ENCODE measurements around the gene BRI3. TPM values are rescaled to one million over a fixed set of nuclear protein-coding genes. Genes with fewer than 3 reads are reported as not detected.

Gene BRI3
- total and polyA plus RNA-seq, 2 of the 8 experiments (the other 6 are each of a cell fraction or from before 2014, with no cell fraction given) = 77.5 to 93.4 TPM

DNA sequence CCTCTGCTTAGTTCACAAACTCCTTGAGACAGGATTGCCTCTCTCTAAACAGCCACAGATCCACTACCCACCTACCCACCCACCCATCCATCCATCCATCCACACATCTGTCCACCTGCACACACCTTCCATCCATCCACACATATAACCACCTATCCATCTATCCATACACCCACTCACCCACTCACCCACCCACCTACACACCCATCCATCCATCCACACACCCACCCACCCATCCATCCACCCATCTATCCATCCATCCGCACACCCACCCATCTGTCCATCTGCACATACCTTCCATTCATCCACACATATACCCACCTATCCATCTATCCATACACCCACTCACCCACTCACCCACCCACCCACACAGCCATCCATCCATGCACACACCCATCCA, 39.1 kb upstream of the BRI3 start (continued):
- TF ChIP-seq, protein P1, sequence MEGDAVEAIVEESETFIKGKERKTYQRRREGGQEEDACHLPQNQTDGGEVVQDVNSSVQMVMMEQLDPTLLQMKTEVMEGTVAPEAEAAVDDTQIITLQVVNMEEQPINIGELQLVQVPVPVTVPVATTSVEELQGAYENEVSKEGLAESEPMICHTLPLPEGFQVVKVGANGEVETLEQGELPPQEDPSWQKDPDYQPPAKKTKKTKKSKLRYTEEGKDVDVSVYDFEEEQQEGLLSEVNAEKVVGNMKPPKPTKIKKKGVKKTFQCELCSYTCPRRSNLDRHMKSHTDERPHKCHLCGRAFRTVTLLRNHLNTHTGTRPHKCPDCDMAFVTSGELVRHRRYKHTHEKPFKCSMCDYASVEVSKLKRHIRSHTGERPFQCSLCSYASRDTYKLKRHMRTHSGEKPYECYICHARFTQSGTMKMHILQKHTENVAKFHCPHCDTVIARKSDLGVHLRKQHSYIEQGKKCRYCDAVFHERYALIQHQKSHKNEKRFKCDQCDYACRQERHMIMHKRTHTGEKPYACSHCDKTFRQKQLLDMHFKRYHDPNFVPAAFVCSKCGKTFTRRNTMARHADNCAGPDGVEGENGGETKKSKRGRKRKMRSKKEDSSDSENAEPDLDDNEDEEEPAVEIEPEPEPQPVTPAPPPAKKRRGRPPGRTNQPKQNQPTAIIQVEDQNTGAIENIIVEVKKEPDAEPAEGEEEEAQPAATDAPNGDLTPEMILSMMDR (IDR thresholded peaks at IDR 0.05; ENCODE audit: control extremely low read depth in 1 of 3, insufficient read depth in 1 of 3, low read depth in 1 of 3, low read length in 3 of 3) = no peak
- TF ChIP-seq YY1 (IDR thresholded peaks at IDR 0.05; ENCODE audit: low read depth, low read length) (no peak), EP300 (IDR thresholded peaks at IDR 0.05; ENCODE audit: borderline replicate concordance in 1 of 2, low read depth in 2 of 2, low read length in 2 of 2) (no peak), SP4 (IDR thresholded peaks at IDR 0.05; ENCODE audit: low read length) (no peak)
- TF ChIP-seq, protein P2, sequence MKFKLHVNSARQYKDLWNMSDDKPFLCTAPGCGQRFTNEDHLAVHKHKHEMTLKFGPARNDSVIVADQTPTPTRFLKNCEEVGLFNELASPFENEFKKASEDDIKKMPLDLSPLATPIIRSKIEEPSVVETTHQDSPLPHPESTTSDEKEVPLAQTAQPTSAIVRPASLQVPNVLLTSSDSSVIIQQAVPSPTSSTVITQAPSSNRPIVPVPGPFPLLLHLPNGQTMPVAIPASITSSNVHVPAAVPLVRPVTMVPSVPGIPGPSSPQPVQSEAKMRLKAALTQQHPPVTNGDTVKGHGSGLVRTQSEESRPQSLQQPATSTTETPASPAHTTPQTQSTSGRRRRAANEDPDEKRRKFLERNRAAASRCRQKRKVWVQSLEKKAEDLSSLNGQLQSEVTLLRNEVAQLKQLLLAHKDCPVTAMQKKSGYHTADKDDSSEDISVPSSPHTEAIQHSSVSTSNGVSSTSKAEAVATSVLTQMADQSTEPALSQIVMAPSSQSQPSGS (IDR thresholded peaks at IDR 0.05; ENCODE audit: low read length) = no peak
